Measurements from ENCODE around the gene LRRC38.
"Not testable (repeated sequence)": the region's sequence is repeated elsewhere in the genome, so short reads cannot be mapped to it uniquely, and the experiment has no call there.

LRRC38 gene

DNA sequence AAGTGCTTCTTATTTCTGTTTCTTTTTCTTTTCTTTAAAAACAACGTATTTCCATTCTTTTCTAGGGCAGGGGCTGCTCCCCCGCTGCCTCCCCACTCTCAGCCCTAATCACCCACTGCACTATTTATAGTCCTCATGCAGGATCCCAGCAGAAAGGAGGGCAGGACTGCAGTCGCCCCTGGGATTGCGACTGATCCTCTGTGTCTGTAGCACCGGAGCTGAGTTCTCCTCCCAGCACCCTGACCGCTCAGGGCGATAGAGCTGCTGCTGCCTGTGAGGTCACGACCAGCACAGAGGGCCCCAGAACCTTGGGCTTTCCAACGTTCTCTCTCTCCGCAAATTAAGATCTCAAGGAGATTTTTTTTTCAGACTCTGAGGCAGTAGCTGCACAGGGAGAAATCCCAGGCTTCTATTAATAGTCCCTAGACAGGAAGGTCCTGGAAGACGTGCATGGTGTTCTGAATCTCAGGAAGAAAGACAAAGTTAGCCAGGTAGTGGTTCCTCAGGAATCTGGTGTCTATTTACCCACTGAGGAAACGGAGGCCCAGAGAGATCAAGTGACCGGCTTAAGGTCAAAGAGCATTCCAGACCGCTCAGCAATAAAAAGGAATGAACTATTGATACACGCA lies 56.8 kb downstream of the LRRC38 start:
- no peak for DNase-seq

DNA sequence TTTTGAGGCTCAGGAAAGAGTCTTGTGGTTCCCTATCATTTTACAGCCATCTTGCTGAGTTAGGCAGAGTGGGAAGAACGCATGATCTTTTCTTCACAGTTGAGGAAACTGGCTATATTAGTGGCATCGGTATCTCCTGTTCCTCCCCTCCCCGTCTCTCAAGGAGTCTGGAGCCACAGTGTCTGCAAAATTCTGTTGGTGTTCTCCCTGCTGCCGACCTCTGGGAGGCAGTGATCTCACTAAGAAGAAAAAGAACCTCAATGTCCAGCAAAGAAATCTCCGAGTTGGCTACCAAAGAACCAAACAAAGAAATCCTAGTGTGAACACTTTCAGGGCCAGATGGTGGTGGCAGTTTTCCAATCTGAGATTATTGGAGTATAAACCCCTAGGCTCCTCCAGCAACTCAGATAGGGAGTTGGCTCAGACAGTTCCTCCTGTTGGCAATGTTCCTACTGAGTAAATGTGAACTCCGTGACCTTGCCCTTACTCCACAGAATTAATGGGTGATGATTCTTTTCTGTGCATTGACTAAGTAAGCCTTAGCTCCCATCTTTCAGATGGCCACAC lies 62.3 kb downstream of the LRRC38 start:
- DNase-seq: no peak

DNA sequence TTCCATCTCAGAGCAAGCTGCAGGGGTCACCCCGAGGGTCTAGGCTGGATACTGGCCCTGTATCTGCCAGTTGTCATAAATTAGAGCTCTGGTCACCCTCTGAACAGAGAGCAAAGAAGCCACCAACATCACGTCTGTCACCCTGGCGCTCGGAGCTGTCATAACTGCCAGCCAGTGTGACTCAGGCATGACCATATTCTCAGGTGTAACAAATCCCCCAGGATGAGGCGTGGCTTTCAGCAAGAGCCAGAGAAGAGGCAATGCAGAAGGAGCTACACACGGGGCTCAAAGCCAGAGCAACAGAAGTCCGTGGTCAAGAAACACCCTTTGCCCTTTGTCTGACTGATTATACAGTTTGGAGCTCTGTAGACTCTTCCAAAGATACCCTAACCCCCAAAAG lies 63.6 kb downstream of the LRRC38 start:
- DNase-seq: no peak

- DNase-seq: no peak
Measured at GRCh38 chr1:13443335-13443979, 70.3 kb downstream of the LRRC38 start.

DNA sequence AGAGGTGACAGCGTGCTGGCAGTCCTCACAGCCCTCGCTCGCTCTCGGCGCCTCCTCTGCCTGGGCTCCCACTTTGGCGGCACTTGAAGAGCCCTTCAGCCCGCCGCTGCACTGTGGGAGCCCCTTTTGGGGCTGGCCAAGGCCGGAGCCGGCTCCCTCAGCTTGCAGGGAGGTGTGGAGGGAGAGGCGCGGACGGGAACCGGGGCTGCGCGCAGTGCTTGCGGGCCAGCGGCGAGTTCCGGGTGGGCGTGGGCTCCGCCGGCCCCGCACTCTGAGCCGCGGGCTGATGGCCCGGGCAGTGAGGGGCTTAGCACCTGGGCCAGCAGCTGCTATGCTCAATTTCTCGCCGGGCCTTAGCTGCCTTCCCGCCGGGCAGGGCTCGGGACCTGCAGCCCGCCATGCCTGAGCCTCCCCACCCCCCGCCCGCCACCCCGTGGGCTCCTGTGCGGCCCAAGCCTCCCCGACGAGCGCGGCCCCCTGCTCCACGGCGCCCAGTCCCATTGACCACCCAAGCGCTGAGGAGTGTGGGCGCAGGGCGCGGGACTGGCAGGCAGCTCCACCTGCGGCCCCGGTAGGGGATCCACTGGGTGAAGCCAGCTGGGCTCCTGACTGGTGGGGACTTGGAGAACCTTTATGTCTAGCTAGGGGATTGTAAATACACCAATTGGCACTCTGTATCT lies 74.6 kb downstream of the LRRC38 start:
- DNase-seq: not testable (repeated sequence)

DNA sequence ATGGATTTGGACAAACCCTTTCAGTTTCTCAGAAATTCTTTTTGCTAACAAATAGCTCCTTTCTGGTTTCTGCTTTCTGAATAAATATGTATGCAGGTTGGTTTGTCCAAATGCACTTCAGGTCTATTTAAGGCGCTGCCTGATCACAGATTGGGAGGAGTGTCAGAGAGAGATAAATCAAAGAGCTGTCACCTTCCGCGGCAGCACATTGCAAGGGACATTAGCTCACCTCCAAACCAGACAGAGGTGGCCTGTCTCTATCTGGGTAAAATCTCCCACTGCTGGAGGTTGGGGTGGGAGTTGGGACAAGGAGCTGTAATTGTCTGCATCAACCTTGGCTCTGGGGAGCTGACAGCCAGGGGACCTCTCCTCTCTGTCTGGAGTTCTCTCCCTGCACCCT lies 78.3 kb downstream of the LRRC38 start:
- no peak for DNase-seq

- not testable (repeated sequence) for DNase-seq
Measured at GRCh38 chr1:13433694-13434358, 80.0 kb downstream of the LRRC38 start.

GRCh38 chr1:13432251-13432650 lies 81.6 kb downstream of the LRRC38 start:
- no peak for DNase-seq

GRCh38 chr1:13430495-13430894 lies 83.3 kb downstream of the LRRC38 start:
- DNase-seq: no peak
